Subcutaneous adipose tissue (tissue), 4 donors: ENCODE results near the gene GPC5. TPM values are rescaled to one million over a fixed set of nuclear protein-coding genes. Genes with fewer than 3 reads are reported as not detected.

Experiments used
- total RNA-seq, 4 donors: library from RNA; depleted of rRNA; stranded (reverse); fragments of >200 nt; gene quantifications; one replicate each; pipeline ENCODE4 v1.1.0, GENCODE V29; 2016
- TF ChIP-seq, protein P1 (sequence below): fragments of 450-650 bp; IDR thresholded peaks from one replicate; pipeline ENCODE4 v1.5.1; 2016; ENCODE audit warnings: low read depth, mild to moderate bottlenecking, control low read depth, antibody characterized with exemption, moderate library complexity

Gene GPC5
- total RNA-seq, 4 donors from 2014 or later: 0.16 to 0.44 TPM; not detected in 2

GRCh38 chr13:92197669-92198068, 799.2 kb downstream of the GPC5 start:
- TF ChIP-seq, protein P1, sequence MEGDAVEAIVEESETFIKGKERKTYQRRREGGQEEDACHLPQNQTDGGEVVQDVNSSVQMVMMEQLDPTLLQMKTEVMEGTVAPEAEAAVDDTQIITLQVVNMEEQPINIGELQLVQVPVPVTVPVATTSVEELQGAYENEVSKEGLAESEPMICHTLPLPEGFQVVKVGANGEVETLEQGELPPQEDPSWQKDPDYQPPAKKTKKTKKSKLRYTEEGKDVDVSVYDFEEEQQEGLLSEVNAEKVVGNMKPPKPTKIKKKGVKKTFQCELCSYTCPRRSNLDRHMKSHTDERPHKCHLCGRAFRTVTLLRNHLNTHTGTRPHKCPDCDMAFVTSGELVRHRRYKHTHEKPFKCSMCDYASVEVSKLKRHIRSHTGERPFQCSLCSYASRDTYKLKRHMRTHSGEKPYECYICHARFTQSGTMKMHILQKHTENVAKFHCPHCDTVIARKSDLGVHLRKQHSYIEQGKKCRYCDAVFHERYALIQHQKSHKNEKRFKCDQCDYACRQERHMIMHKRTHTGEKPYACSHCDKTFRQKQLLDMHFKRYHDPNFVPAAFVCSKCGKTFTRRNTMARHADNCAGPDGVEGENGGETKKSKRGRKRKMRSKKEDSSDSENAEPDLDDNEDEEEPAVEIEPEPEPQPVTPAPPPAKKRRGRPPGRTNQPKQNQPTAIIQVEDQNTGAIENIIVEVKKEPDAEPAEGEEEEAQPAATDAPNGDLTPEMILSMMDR: no peak

GRCh38 chr13:92218615-92219014, 820.2 kb downstream of the GPC5 start:
- TF ChIP-seq, protein P1: no peak

GRCh38 chr13:92221916-92222315, 823.5 kb downstream of the GPC5 start:
- TF ChIP-seq, protein P1: no peak

DNA sequence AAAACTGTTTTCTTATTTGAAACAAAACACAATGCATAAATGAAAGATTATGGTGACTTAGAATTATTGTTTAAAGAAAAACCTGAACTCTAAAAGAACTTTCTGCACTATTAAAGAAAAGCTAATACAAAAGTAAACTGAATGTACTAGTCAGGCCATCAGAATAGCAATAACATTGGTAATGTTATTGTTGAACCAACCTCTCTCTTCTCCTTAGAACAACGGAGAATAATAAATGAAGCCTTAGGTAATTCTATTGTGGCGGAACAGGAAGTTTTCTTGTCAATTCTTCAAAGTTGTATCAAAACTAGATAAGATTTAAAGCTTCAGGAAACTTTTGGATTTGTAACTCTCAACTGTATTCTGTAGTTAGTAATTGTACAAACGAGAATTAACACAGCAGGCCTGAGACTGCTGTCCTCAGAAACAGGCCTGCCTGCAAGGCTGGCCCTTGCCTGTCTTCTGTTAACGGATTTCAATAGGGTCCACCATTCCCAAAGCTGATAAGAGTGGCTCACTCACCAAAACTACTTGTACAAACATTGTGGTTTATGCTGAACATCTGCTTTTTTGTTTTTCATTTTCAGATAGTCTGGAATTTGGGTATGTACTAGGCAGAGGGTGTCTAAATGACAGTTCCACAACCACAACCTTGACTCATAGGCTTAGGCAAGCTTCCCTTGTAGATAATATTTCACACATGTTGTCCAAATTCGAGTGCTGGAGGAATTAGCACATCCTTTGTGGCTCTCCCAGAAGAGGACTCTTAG, 825.8 kb downstream of the GPC5 start:
- TF ChIP-seq, protein P1: no peak

- TF ChIP-seq, protein P1: no peak
Observed at GRCh38 chr13:92224825-92225224, 826.4 kb downstream of the GPC5 start.

- TF ChIP-seq, protein P1: no peak
Observed at GRCh38 chr13:92225861-92226260, 827.4 kb downstream of the GPC5 start.

DNA sequence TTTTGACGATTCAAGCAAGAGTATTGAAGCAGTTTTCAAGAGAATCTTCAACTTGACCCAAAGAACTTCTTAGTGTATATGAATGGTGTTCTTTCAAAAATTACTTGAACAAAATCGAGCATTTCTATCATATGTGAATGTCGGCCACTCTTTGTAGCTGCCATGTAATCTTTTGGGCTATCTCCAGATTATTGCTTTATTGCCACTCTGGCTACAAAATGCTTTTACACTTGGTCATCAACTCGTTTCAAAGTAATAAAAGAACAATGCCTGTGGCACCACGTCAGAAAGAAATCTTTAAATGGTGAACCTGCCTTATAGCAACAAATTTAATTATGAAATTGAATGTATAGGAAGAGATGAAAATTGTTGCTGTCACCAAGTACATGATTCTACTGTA, 834.5 kb downstream of the GPC5 start:
- TF ChIP-seq, protein P1: no peak
